ENCODE results near the gene EIF4G2. TPM values are rescaled to one million over a fixed set of nuclear protein-coding genes. Genes with fewer than 3 reads are reported as not detected.

EIF4G2 gene
- polyA plus RNA-seq, 1 donor, result 718 TPM

GRCh38 chr11:10770626-10771254, 38.0 kb downstream of the EIF4G2 start:
- DNase-seq, result no peak

GRCh38 chr11:10764412-10764811, 44.3 kb downstream of the EIF4G2 start:
- DNase-seq, result no peak

- DNase-seq, result no peak
Measured at GRCh38 chr11:10763766-10764165, 45.0 kb downstream of the EIF4G2 start.

GRCh38 chr11:10762913-10763421, 45.8 kb downstream of the EIF4G2 start:
- DNase-seq, result no peak

- no peak for DNase-seq
Measured at GRCh38 chr11:10762185-10762584, 46.5 kb downstream of the EIF4G2 start.

- no peak for DNase-seq
Measured at GRCh38 chr11:10761085-10761698, 47.5 kb downstream of the EIF4G2 start.

GRCh38 chr11:10758957-10759356, 49.8 kb downstream of the EIF4G2 start:
- no peak for DNase-seq

- DNase-seq, result no peak
Measured at GRCh38 chr11:10752486-10752885, 56.2 kb downstream of the EIF4G2 start.

- DNase-seq, result no peak
Measured at GRCh38 chr11:10752061-10752460, 56.7 kb downstream of the EIF4G2 start.

GRCh38 chr11:10751581-10751940, 57.2 kb downstream of the EIF4G2 start:
- DNase-seq, result no peak

- DNase-seq, result peak; percentile 95
Measured at GRCh38 chr11:10750838-10751580, 57.7 kb downstream of the EIF4G2 start, which contains the start of gene CTR9. Gene CTR9, plus strand, starts transcription at chr11:10751246. Its CDS starts 167 bp downstream, at chr11:10751413.

- DNase-seq, result no peak
Measured at GRCh38 chr11:10749476-10749875, 59.2 kb downstream of the EIF4G2 start.

- no peak for DNase-seq
Measured at GRCh38 chr11:10747733-10748132, 61.0 kb downstream of the EIF4G2 start.

Other genes starting within 250 kb of the EIF4G2 start
- gene LYVE1, start 240.3 kb downstream of the EIF4G2 start, polyA plus RNA-seq (ENCODE audit: insufficient read length), result 55.4 TPM
- gene IRAG1, start 115.2 kb downstream of the EIF4G2 start, polyA plus RNA-seq (ENCODE audit: insufficient read length), result 6.4 TPM
- gene CTR9, start 57.7 kb downstream of the EIF4G2 start, polyA plus RNA-seq (ENCODE audit: insufficient read length), result 27.2 TPM
- 72.3 TPM for gene ZBED5, start 49.1 kb upstream of the EIF4G2 start, polyA plus RNA-seq (ENCODE audit: insufficient read length)

Measured in hindlimb muscle (tissue), 1 donor.